TTC549 (cell line): ENCODE data around the gene PCTP.

Experiments used
- FAIRE-seq: peaks from 2 replicates; lab custom pipeline; 2012; peaks lifted over from hg19 to GRCh38; lab: Jason Lieb, UNC

PCTP gene

GRCh38 chr17:55727920-55728319, 22.9 kb upstream of the PCTP start:
- FAIRE-seq, result no peak

- no peak for FAIRE-seq
These were observed 22.5 kb upstream of the PCTP start for GRCh38 chr17:55728361-55728760.

- no peak for FAIRE-seq
These were observed 22.0 kb upstream of the PCTP start for GRCh38 chr17:55728833-55729232.

GRCh38 chr17:55729484-55729883, 21.4 kb upstream of the PCTP start:
- no peak for FAIRE-seq

- peak; percentile 93 for FAIRE-seq
These were observed 20.5 kb upstream of the PCTP start for GRCh38 chr17:55730380-55730779.

- FAIRE-seq, result no peak
These were observed 20.0 kb upstream of the PCTP start for GRCh38 chr17:55730808-55731207.

- FAIRE-seq, result peak; percentile 76
These were observed 19.1 kb upstream of the PCTP start for GRCh38 chr17:55731586-55732250.

- no peak for FAIRE-seq
These were observed 16.6 kb upstream of the PCTP start for GRCh38 chr17:55734128-55734781.

- peak; percentile 88 for FAIRE-seq
These were observed 15.0 kb upstream of the PCTP start for GRCh38 chr17:55735731-55736405.

GRCh38 chr17:55737976-55738501, 12.8 kb upstream of the PCTP start:
- FAIRE-seq, result no peak

- FAIRE-seq, result no peak
These were observed 10.1 kb upstream of the PCTP start for GRCh38 chr17:55740511-55741355.

- no peak for FAIRE-seq
These were observed 9.5 kb upstream of the PCTP start for GRCh38 chr17:55741356-55741700.

GRCh38 chr17:55742272-55743102, 8.4 kb upstream of the PCTP start:
- FAIRE-seq, result no peak

- no peak for FAIRE-seq
These were observed 7.7 kb upstream of the PCTP start for GRCh38 chr17:55743103-55743679.

- no peak for FAIRE-seq
These were observed 5.6 kb upstream of the PCTP start for GRCh38 chr17:55745258-55745657.

GRCh38 chr17:55746466-55746865, 4.4 kb upstream of the PCTP start:
- no peak for FAIRE-seq

GRCh38 chr17:55747209-55747608, 3.6 kb upstream of the PCTP start:
- FAIRE-seq, result no peak

- FAIRE-seq, result no peak
These were observed 2.0 kb upstream of the PCTP start for GRCh38 chr17:55748841-55749240.

- no peak for FAIRE-seq
These were observed 866 bp upstream of the PCTP start for GRCh38 chr17:55749985-55750384.

GRCh38 chr17:55751720-55752250, 934 bp downstream of the PCTP start:
- no peak for FAIRE-seq

GRCh38 chr17:55756689-55757088, 5.8 kb downstream of the PCTP start:
- no peak for FAIRE-seq
